ENCODE results near the gene CBY3.
A peak's percentile ranks its signal among the peaks of the same experiment; 100 is the strongest.
"Not testable (repeated sequence)": the region's sequence is repeated elsewhere in the genome, so short reads cannot be mapped to it uniquely, and the experiment has no call there.

The CBY3 gene
- 0 to 0.88 (median 0) reads per million in 17 experiments for total RNA-seq

DNA sequence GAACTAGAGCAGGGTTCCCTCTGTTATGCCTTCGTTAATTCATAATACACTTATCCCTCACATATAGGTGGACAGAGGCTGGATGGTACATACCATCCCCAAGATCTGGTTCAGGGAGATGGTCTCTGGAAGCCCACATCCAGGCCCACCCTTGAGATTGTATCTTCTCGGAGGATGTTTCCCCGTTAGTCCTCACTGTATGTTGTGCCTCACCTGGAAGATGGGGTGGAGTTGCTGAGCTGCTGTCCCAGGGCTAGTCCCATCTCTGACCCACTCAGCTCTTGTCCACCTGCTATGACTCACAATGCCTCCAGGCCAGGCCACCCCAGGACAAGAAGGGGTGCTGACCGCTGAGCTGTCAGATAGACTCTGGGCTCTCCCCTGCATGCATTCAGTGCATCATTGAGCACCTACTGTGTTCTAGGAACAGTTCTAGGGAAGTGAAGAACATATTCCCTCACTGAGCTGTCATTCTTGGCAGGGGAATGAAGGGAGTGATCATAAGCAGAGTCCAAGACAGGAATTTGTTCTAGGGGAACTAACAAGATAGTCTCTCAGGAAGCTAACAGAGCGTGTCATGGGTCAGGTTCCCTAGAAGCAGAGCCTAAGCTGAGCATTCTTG is at the start of gene CBY3:
CBY3 (minus strand) TSS at position 255 of the 622 bp plus-strand sequence; CDS start at position 139, 116 bp downstream.
- DNase-seq, result peak; percentile 19 to 52 (median 44)

DNA sequence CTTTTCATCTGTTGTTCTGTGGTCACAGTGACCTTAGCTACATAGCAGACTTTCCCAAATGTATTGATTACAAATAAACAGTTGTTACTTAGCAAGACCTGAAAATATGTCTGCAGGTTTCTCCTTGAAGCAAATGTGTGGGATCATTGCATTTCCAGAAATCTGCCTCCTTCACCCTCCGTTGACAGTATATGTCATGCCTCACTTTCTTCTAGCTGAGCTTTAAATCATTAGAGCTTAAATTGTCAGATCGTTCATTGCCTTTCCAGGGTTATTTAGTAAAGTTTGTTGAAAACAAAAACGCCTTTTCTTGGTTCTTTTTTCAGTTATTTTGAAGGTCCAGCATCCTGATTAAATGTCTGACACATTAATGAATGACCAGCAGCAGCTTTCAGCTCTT is 49.5 kb upstream of the CBY3 start:
- DNase-seq, result no peak

DNA sequence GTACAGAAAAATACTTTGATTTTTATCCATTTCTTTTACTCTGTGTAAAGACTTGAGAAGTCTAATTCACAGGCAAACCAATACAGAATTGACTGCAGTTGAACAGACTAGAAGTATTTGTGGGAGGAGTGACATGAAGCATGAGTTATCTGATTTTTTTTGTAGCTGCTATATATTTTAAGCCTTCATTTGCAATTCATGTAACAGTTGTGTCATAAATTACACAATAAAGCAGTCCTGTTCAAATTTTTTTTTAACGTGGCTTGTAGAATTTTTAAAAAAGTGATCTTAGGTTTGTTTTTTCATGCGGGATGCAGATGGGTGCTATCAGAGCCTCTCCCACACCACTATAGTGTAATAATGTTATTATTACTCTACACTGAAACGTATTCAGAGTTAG is 48.9 kb upstream of the CBY3 start:
- peak in 1 of 4 experiments; percentile 8 for DNase-seq

GRCh38 chr5:179729303-179729702 is 48.5 kb upstream of the CBY3 start:
- DNase-seq, result no peak

DNA sequence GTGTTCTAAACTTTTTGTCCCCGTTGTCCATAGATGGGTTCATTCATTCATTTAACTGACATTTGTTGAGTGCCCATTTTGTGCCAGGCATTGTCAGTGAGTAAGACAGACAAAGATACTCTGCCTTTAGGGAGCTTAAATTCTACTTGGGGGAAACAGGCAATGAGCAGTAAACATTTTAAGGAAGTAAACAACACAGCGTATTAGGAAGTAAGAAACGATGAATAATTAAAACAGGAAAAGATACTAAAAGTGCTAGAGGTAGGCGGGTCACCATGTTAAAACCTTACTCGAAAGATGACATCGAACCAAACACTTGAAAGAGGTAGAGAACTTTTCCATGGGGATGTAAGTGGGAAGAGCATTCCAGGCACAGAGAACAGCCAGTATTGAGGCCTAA is 46.3 kb upstream of the CBY3 start:
- peak in 2 of 4 experiments; percentile 38 to 52 for DNase-seq

DNA sequence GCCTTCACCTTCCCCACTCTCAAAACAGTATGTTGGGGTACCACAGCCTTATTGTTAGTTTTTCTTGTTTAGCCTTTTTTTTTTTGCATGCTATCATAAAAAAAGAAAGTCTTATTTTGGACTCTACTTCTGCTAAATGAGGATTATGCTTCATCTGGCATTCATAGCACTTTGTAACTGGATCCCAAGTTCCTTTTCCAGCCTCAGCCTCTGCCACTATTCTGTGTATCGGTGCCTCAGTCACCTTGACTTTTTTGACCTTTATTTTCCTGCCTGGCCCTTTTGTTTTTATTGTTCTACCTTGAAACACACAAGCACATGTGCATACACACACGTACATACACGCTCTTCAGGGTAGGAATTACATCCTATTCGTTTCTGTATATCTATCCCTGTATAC is 43.3 kb upstream of the CBY3 start:
- no peak for DNase-seq

DNA sequence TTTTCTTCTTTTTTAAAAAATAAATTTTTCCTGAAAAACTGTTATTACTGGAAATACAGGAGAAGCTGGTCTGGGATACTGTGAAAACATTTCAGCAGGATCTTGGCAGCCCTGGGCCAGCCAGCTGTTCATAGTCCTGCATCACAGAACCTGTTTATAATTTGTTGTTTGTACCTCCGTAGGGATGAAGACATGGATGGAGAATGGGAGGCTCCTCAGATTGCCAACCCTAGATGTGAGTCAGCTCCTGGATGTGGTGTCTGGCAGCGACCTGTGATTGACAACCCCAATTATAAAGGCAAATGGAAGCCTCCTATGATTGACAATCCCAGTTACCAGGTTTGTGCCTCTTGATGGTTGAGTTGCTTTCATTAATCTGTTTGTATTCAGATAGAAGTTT is 39.4 kb upstream of the CBY3 start:
- no peak for DNase-seq

DNA sequence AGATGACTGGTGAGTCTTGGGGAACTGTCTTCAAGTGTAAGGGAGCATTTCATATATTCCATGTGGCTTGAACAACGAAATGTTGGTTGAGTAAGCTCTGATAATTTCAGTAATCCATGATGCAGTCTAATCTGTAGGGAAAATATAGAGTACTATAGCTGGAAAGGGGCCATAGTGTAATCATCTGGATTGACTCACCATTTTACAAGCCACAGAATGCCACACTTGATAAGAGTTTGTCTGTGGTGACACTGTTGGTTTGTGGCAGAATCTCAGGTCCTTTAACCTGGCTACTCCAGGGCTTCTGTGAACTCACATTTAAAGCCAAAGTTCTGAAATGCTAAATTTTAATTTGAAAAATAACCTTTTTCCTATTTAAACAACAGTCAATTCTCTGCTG is 35.5 kb upstream of the CBY3 start:
- DNase-seq, result no peak

GRCh38 chr5:179700401-179700918 is 19.6 kb upstream of the CBY3 start:
- peak in 3 of 4 experiments; percentile 12 to 33 (median 25) for DNase-seq

DNA sequence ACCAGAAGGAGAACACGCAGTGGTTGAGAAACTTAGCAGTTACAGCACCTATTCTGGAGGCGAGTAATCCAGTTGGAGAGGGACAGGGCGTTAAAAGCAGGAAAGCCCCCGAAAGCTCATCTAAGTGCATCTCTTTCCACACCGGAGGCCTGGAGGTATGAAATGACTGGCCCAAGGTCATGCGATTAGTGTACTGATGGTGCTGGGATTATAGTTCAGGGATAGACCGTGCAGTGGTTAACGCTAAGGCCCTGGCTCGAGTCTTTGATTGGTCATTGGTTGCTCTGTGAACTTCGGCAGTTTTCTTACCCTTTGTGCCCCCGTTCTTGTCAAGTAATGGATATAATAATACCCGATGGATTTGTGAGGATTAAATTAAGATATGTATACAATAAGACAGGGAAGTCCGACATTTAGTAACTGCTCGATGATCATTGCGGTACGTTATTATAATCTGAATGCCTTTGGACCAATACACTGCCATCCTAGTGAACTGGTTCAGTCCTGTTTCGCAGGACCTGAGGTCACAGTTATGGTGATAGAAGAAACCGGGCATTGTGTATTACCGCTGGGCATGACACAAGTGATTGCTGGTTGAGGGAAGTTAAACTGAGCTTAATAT is 18.9 kb upstream of the CBY3 start:
- peak; percentile 55 to 73 (median 64) for DNase-seq

DNA sequence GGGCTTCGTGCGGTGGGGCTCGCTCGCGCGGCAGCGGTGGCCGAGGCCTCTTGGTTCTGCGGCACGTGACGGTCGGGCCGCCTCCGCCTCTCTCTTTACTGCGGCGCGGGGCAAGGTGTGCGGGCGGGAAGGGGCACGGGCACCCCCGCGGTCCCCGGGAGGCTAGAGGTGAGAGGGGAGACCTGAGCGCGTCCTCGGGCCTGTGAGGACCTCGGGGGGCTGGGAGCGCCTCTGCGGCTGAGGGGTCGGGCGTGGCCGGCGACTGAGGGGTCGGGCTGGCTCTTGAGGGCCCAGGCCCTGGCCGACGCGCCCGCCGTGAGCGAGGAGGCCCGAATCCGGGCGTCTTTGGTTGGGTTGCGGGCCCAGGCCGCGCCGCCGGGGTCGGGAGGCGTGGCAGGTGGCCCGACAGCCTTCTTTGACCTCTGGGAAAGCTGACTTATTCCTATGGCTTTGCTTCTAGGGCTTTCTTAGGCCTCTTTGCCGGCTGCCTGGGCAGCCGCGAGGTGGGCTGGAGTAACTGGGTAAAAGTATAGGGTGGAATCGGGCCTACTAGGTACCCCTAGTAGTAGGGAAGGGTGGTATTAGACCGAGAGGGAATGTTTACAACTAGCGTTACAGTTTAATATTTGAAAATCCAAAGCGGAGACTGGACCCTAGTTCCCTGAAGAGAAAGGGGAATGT is 18.2 kb upstream of the CBY3 start, which contains the start of gene CANX:
CANX (plus strand) TSS at position 33 of the 681 bp plus-strand sequence. CDS start 6,715 bp downstream, outside the sequence.
- peak in 3 of 4 experiments; percentile 53 to 59 (median 58) for DNase-seq

DNA sequence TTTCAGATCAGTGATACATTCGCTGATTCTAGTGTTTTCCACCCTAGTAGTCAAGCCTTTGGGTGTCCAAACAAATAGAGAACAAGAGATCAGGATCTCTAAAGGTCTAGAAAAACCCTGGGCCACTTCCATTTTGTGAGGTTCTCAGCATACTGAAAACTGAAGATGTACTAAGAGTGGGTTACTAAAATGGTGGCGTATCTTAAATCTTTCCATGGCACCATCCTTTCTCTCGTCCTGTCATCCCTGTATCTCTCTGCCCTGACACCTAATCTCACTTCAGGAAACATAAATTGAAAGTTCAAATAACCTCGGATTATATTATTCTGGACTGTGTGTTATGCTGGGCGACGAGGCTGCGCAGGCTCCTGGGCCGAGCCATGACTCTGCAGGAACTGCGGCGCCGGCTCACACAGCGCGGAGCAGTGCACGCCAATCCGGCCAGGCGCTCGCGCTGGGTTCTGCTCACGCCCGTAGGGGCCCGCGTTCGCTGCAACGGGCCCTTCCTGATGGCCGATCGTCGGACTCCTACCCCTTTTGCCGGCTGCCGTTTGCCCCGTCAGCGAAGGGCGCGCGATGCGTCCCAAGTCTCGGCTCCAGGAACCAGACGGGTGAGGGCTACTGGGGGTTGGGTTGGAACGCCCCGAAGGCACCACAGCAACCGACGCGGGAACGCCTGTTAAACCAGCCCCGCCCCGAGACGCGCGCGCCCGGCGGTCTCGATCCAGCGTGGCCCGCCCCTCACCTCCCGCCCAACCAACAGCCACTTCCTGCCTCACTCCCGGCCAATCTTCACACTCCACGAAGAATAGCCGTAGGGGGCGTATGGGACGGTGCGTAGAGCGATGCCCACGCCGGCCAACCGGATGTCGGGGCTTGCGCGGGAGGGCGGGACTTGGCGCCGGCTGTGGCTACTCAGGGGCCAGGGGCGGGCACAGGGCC is 17.4 kb upstream of the CBY3 start:
- peak; percentile 99 to 100 (median 99) for DNase-seq

- not testable (repeated sequence) for DNase-seq
Observed at GRCh38 chr5:179697543-179697942, 16.7 kb upstream of the CBY3 start.

- DNase-seq, result no peak
Observed at GRCh38 chr5:179697108-179697507, 16.3 kb upstream of the CBY3 start.

GRCh38 chr5:179696603-179697002 is 15.8 kb upstream of the CBY3 start:
- peak in 2 of 4 experiments; percentile 37 to 46 for DNase-seq

GRCh38 chr5:179694561-179694960 is 13.7 kb upstream of the CBY3 start:
- DNase-seq, result peak in 2 of 4 experiments; percentile 30 to 40

DNA sequence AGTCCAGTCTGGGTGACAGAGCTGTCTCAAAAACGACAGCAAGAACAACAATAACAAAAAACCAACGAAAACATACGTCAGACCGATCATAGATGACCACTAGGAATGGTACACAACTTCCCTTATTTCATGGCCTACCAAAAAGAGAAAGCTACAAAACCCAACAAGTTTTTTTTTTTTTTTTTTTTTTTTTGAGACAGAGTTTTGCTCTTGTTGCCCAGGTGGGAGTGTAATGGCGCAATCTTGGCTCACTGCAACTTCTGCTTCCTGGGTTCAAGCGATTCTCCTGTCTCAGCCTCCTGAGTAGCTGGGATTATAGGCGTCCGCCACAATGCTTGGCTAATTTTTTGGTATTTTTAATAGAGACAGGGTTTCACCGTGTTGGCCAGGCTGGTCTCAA is 8.4 kb upstream of the CBY3 start:
- not testable (repeated sequence) for DNase-seq

DNA sequence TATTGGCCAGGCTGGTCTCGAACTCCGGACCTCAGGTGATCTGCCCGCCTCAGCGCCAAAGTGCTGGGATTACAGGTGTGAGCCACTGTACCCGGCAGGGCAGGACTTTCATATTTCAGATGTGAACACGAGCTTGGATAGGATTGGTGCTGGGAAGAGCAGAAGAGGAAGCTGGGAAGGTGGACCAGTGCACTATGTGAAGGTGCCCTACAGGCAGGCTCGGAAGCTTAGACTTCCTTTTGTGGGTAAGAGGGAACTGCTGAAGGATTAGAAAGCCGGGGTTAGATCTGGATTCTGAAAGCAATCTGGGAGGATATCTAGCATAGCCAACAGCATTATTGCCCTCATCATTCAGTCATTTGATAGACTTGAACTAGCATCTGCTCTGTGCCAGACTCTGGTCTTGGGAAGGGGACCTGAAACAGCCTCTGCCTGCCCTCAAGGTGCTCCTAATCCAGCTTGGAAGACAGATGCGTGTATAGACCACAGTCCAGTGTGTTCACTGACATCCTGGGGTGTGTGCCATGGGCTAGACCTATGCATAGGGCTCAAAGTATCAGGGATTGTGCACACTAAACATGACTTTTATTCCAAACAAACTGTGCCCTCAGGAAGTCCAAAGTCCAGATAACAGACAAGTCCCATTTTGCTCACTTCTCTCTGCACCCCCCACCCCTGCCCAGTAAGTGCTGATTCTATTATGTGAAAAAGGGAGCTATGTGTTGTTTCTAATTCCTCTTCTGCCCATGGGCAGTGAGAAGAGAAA is 637 bp downstream of the CBY3 start:
- DNase-seq, result peak in 3 of 4 experiments; percentile 29 to 42 (median 33)

DNA sequence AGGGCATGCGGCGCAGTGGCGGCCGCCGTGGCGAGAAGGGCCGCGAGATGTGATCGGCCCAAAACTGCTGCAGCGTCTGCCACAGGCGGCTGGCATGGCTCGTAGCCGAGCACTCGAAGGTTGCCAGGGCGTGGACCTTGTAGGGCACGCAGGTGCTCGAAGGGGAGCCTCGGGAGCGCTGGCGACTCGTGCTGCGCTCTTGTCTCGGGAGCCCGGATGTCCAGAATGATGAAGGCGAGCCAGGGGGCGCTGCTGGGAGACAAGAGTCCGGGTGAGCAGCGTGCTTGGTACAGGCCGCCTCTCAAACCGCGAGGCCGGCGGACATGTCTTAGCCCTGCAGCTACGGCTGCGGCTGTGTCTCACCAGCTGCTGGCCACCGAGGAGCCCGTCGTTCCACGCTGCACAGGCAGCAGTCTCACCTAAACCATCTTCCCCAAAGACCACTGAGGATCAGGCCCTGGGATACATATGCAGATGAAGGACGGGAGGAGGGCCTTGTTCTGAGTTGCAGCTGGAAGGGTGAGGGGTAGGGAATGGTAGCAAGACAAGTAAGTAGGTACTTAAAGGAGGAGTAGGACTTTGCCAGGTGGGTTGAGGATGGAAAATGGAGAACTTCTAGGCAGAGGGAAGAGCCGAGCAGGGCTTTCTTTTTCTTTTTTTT is 1.7 kb downstream of the CBY3 start:
- DNase-seq, result peak; percentile 33 to 72 (median 58)

DNA sequence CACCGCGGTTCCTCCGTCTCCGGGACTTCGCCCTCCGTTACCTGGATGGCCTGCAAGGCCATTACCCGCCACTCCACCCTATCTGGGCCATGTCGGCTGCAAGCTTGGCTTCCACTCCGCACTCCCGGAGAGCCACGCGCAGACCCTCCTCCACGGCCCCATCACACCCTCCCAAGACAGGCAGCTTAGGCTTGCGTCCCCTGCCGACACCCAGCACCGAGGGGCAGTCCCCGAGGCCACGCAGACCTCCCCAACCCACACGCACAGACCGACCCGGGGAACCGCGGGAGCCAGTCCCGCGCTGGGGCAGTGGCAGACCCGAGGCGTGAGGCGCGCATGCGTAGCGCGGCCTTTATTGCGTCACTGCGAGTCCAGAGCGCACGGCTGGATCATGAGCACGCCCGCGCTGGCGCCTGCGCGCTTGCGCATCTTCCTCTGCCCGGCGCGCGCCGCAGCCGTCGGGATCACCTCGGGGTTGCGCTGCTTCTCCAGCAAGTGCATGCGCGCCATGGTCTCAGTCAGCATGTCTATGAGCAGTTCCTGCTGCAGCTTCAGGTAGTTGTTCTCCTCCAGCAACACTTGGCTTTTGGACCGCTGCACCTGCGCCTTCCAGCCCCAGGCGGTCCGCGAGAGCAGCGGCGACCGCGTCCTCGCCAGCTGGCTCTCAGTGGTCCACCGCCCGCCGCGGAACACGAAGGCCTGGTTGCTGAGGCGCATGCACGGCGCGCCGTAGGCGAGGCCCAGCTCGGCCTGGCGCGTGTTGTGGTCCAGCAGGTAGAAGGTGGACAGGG is 2.4 kb downstream of the CBY3 start:
- peak; percentile 98 to 99 (median 99) for DNase-seq
